ENCODE measurements around the gene TGIF2.

Gene TGIF2

GRCh38 chr20:36573103-36573797, at the start of gene TGIF2:
TSS of gene TGIF2 (plus strand) at chr20:36573597. CDS start at chr20:36578775, 5,178 bp downstream.
- peak; percentile 89 for DNase-seq

GRCh38 chr20:36525620-36526365, 47.6 kb upstream of the TGIF2 start:
- no peak for DNase-seq

- DNase-seq, result no peak
Observed at GRCh38 chr20:36526521-36527011, 46.8 kb upstream of the TGIF2 start.

- DNase-seq, result no peak
Observed at GRCh38 chr20:36527331-36528125, 45.9 kb upstream of the TGIF2 start.

- no peak for DNase-seq
Observed at GRCh38 chr20:36528176-36528874, 45.1 kb upstream of the TGIF2 start.

- no peak for DNase-seq
Observed at GRCh38 chr20:36528875-36529417, 44.5 kb upstream of the TGIF2 start.

- no peak for DNase-seq
Observed at GRCh38 chr20:36532388-36532787, 41.0 kb upstream of the TGIF2 start.

- DNase-seq, result no peak
Observed at GRCh38 chr20:36532822-36533221, 40.6 kb upstream of the TGIF2 start.

- no peak for DNase-seq
Observed at GRCh38 chr20:36538026-36538722, 35.2 kb upstream of the TGIF2 start.

- no peak for DNase-seq
Observed at GRCh38 chr20:36540551-36541211, 32.7 kb upstream of the TGIF2 start.

- DNase-seq, result no peak
Observed at GRCh38 chr20:36541227-36541767, 32.1 kb upstream of the TGIF2 start, which contains the start of gene MYL9. TSS of gene MYL9 (plus strand) at chr20:36541519. CDS start at chr20:36544885, 3,366 bp downstream.

GRCh38 chr20:36541768-36542488, 31.5 kb upstream of the TGIF2 start:
- no peak for DNase-seq

- DNase-seq, result no peak
Observed at GRCh38 chr20:36542516-36543183, 30.7 kb upstream of the TGIF2 start.

- no peak for DNase-seq
Observed at GRCh38 chr20:36543184-36544133, 29.9 kb upstream of the TGIF2 start.

- DNase-seq, result no peak
Observed at GRCh38 chr20:36544134-36545018, 29.0 kb upstream of the TGIF2 start.

- no peak for DNase-seq
Observed at GRCh38 chr20:36546111-36546736, 27.2 kb upstream of the TGIF2 start.

Data from NCI-H69 (cell line).